GM20431 (cell line): ENCODE data around the gene PRSS22.

Source experiments
- in situ Hi-C: fragments of 300-500 bp; cut with MseI, MboI; formaldehyde crosslinking; loops from one replicate; pipeline ENCODE4 v1.15.0; 2020; ENCODE audit warnings: low sequenced_read_pairs; ENCODE audit not compliant: unreplicated experiment

The PRSS22 gene

GRCh38 chr16:2831203-2831602, 26.8 kb downstream of the PRSS22 start:
- in situ Hi-C loops = no loop called here

GRCh38 chr16:2830355-2830695, 27.6 kb downstream of the PRSS22 start:
- in situ Hi-C loops = no loop called here

- in situ Hi-C loops = no loop called here
These were observed 28.2 kb downstream of the PRSS22 start, which contains the start of gene ZG16B for GRCh38 chr16:2829501-2830354. ZG16B (plus strand) TSS chr16:2830303; CDS start chr16:2830442, 139 bp downstream.

GRCh38 chr16:2828876-2829430, 29.0 kb downstream of the PRSS22 start:
- in situ Hi-C loops = no loop called here

- in situ Hi-C loops = no loop called here
These were observed 29.5 kb downstream of the PRSS22 start for GRCh38 chr16:2828521-2828840.

GRCh38 chr16:2827831-2828520, 30.0 kb downstream of the PRSS22 start:
- in situ Hi-C loops = no loop called here

GRCh38 chr16:2827374-2827791, 30.6 kb downstream of the PRSS22 start:
- in situ Hi-C loops = no loop called here

GRCh38 chr16:2826591-2827373, 31.2 kb downstream of the PRSS22 start:
- in situ Hi-C loops = no loop called here

- in situ Hi-C loops = no loop called here
These were observed 32.1 kb downstream of the PRSS22 start for GRCh38 chr16:2825906-2826305.

- in situ Hi-C loops = no loop called here
These were observed 32.8 kb downstream of the PRSS22 start for GRCh38 chr16:2825049-2825742.

- in situ Hi-C loops = no loop called here
These were observed 33.3 kb downstream of the PRSS22 start for GRCh38 chr16:2824626-2825025.

GRCh38 chr16:2822496-2822895, 35.5 kb downstream of the PRSS22 start:
- in situ Hi-C loops = no loop called here

GRCh38 chr16:2822158-2822495, 35.8 kb downstream of the PRSS22 start:
- in situ Hi-C loops = no loop called here

- in situ Hi-C loops = no loop called here
These were observed 36.3 kb downstream of the PRSS22 start for GRCh38 chr16:2821487-2822157.

- in situ Hi-C loops = no loop called here
These were observed 37.0 kb downstream of the PRSS22 start for GRCh38 chr16:2820836-2821486.

GRCh38 chr16:2819939-2820835, 37.8 kb downstream of the PRSS22 start:
- in situ Hi-C loops = no loop called here

- in situ Hi-C loops = no loop called here
These were observed 38.6 kb downstream of the PRSS22 start for GRCh38 chr16:2819179-2819938.
